ENCODE data around the gene LAMC1. TPM values are rescaled to one million over a fixed set of nuclear protein-coding genes. Genes with fewer than 3 reads are reported as not detected.
A peak's percentile ranks its signal among the peaks of the same experiment; 100 is the strongest.

Gene LAMC1
- total RNA-seq: 178 and 185 TPM in 2 replicates
- polyA plus RNA-seq: 78.4 and 86.3 TPM in 2 replicates

- peak; percentile 95 for DNase-seq (ENCODE audit: low spot score)
- 2% methylated on average over 22 of the region's 65 CpGs for WGBS (ENCODE audit: low lambda C conversion rate, missing lambda C conversion rate)
- Histone ChIP-seq H3K9me3 (ENCODE audit: low read depth) (no peaks in the 10 kb centered on the region), H3K36me3 (replicated peaks; ENCODE audit: insufficient read depth, low read depth) (no peaks in the 10 kb centered on the region), H3K27ac (peak within 1 kb of the TSS; percentile 100), H3K27me3 (no peaks in the 10 kb centered on the region), H2AFZ (peak within 1 kb of the TSS; percentile 76), H3K4me2 (peak within 1 kb of the TSS; percentile 82), H3K9me2 (replicated peaks; ENCODE audit: insufficient read depth) (no peaks in the 10 kb centered on the region), H3K4me1 (ENCODE audit: insufficient read depth) (peaks cover 41% of the 10 kb centered on the region), H3K4me3 (peak within 1 kb of the TSS; percentile 74), H3K79me2 (peaks cover 52% of the 10 kb centered on the region), H4K20me1 (ENCODE audit: insufficient read depth, poor library complexity, severe bottlenecking) (peaks cover 16% of the 10 kb centered on the region)
- TF ChIP-seq EZH2phosphoT487 (IDR thresholded peaks at IDR 0.05; ENCODE audit: low read depth, severe bottlenecking, unreplicated experiment) (no peak), CTCF (IDR thresholded peaks at IDR 0.05; ENCODE audit: poor library complexity) (peak; percentile 18)
Observed at GRCh38 chr1:183023146-183023600, at the start of gene LAMC1. Gene LAMC1, plus strand, starts transcription at chr1:183023420. Its CDS starts 297 bp downstream, at chr1:183023717.

GRCh38 chr1:182974506-182975191 is 48.6 kb upstream of the LAMC1 start:
- 44% methylated on average over 2 of the region's 2 CpGs for WGBS (ENCODE audit: low lambda C conversion rate, missing lambda C conversion rate)
- no peaks in the 10 kb centered on the region for H3K79me2 ChIP-seq
- no peak overlapping the region for H3K4me2 ChIP-seq
- no peaks in the 10 kb centered on the region for H3K9me3 ChIP-seq (ENCODE audit: low read depth)
- H3K27me3 ChIP-seq: no peaks in the 10 kb centered on the region
- no peak overlapping the region for H3K4me3 ChIP-seq
- H3K36me3 ChIP-seq (replicated peaks; ENCODE audit: insufficient read depth, low read depth): no peaks in the 10 kb centered on the region
- H3K27ac ChIP-seq: no peak overlapping the region
- H2AFZ ChIP-seq: no peak overlapping the region
- no peaks in the 10 kb centered on the region for H3K9me2 ChIP-seq (replicated peaks; ENCODE audit: insufficient read depth)
- H3K4me1 ChIP-seq (ENCODE audit: insufficient read depth): peaks cover 2% of the 10 kb centered on the region
- DNase-seq (ENCODE audit: low spot score): no peak
- no peak for TF ChIP-seq EZH2 (IDR thresholded peaks at IDR 0.05; ENCODE audit: borderline replicate concordance)
- TF ChIP-seq EZH2phosphoT487 (IDR thresholded peaks at IDR 0.05; ENCODE audit: low read depth, severe bottlenecking, unreplicated experiment): no peak
- H4K20me1 ChIP-seq (ENCODE audit: insufficient read depth, poor library complexity, severe bottlenecking): no peaks in the 10 kb centered on the region

GRCh38 chr1:182977480-182977879 is 45.7 kb upstream of the LAMC1 start:
- DNase-seq (ENCODE audit: low spot score): no peak
- no peak overlapping the region for H3K27ac ChIP-seq
- H3K9me2 ChIP-seq (replicated peaks; ENCODE audit: insufficient read depth): no peaks in the 10 kb centered on the region
- no peak overlapping the region for H2AFZ ChIP-seq
- no peaks in the 10 kb centered on the region for H3K4me1 ChIP-seq (ENCODE audit: insufficient read depth)
- WGBS (ENCODE audit: low lambda C conversion rate, missing lambda C conversion rate): 90% methylated on average over 2 of the region's 2 CpGs
- H3K4me2 ChIP-seq: no peak overlapping the region
- no peak for TF ChIP-seq CTCF (IDR thresholded peaks at IDR 0.05; ENCODE audit: poor library complexity)
- TF ChIP-seq EZH2 (IDR thresholded peaks at IDR 0.05; ENCODE audit: borderline replicate concordance): no peak
- TF ChIP-seq EZH2phosphoT487 (IDR thresholded peaks at IDR 0.05; ENCODE audit: low read depth, severe bottlenecking, unreplicated experiment): no peak
- no peaks in the 10 kb centered on the region for H4K20me1 ChIP-seq (ENCODE audit: insufficient read depth, poor library complexity, severe bottlenecking)
- H3K79me2 ChIP-seq: no peaks in the 10 kb centered on the region
- H3K27me3 ChIP-seq: no peaks in the 10 kb centered on the region
- H3K36me3 ChIP-seq (replicated peaks; ENCODE audit: insufficient read depth, low read depth): no peaks in the 10 kb centered on the region
- no peaks in the 10 kb centered on the region for H3K9me3 ChIP-seq (ENCODE audit: low read depth)
- no peak overlapping the region for H3K4me3 ChIP-seq

- Histone ChIP-seq H3K9me3 (ENCODE audit: low read depth) (no peaks in the 10 kb centered on the region), H3K36me3 (replicated peaks; ENCODE audit: insufficient read depth, low read depth) (no peaks in the 10 kb centered on the region), H3K4me1 (ENCODE audit: insufficient read depth) (no peaks in the 10 kb centered on the region), H3K27me3 (no peaks in the 10 kb centered on the region), H3K4me3 (no peak overlapping the region), H3K4me2 (no peak overlapping the region), H3K27ac (no peak overlapping the region), H4K20me1 (ENCODE audit: insufficient read depth, poor library complexity, severe bottlenecking) (no peaks in the 10 kb centered on the region), H3K9me2 (replicated peaks; ENCODE audit: insufficient read depth) (no peaks in the 10 kb centered on the region), H3K79me2 (no peaks in the 10 kb centered on the region), H2AFZ (no peak overlapping the region)
- TF ChIP-seq EZH2phosphoT487 (IDR thresholded peaks at IDR 0.05; ENCODE audit: low read depth, severe bottlenecking, unreplicated experiment) (no peak), CTCF (IDR thresholded peaks at IDR 0.05; ENCODE audit: poor library complexity) (no peak), EZH2 (IDR thresholded peaks at IDR 0.05; ENCODE audit: borderline replicate concordance) (no peak)
- DNase-seq (ENCODE audit: low spot score): no peak
- 86% methylated on average over 6 of the region's 6 CpGs for WGBS (ENCODE audit: low lambda C conversion rate, missing lambda C conversion rate)
Observed at GRCh38 chr1:182978151-182978853, 44.9 kb upstream of the LAMC1 start.

All from hepatocyte (in vitro differentiated cells).